Spleen (tissue), 7 donors: ENCODE data around the gene REEP5.

Source experiments
- POLR2A ChIP-seq, 3 donors: fragments of 450-650 bp; IDR thresholded peaks; one replicate each; pipeline ENCODE4 v1.5.1; 2017; ENCODE audit warnings: antibody characterized with exemption in 3 of 3, mild to moderate bottlenecking in 1 of 3
- POLR2AphosphoS5 ChIP-seq, 3 donors: sonication (generic); formaldehyde crosslinking; IDR thresholded peaks; one replicate each; pipeline ENCODE4 v1.5.1; 2017; ENCODE audit warnings: antibody characterized with exemption in 3 of 3
- TF ChIP-seq, protein P1 (sequence below), 11 experiments: fragments of 200-600 bp in 7 of 11; fragments of 450-650 bp in 4 of 11; sonication (generic) in 4 of 11; IDR thresholded peaks in 8 of 11; conservative IDR thresholded peaks in 3 of 11; 1 replicate in 7 of 11; 2 replicates in 4 of 11; pipeline versions ENCODE4 v1.4.0 to v1.8.0; 2016 to 2021; ENCODE audit warnings: antibody characterized with exemption in 11 of 11, inconsistent platforms in 4 of 11, mild to moderate bottlenecking in 1 of 11
- donor health status: DM: no; HTN: no; CAD: no; lungs with moderate emphysema.
- donor health status: DM: no; HTN: no; CAD: no.
- donor health status: DM: no; HTN: no; CAD: no.

DNA sequence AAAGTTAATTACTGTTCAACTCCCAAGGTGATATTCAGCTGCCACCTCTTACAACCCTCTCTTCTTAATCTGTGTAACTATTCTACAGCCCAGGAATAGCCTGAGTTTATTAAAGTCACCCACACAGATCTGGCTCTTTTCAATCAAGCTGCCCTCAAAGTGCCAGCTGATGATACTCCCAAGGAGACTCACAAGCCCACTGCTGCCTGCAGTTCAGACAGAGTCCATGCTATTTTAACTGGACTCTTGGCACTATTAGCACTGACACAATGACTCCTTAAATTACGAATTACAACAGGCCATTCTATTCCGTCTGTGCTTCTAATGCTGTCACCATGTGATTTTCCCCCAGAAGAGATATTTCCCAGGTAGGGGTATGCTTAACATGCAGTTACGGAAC lies 26.3 kb downstream of the REEP5 start:
- TF ChIP-seq, protein P1, sequence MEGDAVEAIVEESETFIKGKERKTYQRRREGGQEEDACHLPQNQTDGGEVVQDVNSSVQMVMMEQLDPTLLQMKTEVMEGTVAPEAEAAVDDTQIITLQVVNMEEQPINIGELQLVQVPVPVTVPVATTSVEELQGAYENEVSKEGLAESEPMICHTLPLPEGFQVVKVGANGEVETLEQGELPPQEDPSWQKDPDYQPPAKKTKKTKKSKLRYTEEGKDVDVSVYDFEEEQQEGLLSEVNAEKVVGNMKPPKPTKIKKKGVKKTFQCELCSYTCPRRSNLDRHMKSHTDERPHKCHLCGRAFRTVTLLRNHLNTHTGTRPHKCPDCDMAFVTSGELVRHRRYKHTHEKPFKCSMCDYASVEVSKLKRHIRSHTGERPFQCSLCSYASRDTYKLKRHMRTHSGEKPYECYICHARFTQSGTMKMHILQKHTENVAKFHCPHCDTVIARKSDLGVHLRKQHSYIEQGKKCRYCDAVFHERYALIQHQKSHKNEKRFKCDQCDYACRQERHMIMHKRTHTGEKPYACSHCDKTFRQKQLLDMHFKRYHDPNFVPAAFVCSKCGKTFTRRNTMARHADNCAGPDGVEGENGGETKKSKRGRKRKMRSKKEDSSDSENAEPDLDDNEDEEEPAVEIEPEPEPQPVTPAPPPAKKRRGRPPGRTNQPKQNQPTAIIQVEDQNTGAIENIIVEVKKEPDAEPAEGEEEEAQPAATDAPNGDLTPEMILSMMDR (IDR thresholded peaks at IDR 0.05 in 8 of 11, conservative IDR thresholded peaks at IDR 0.05 in 3 of 11), result no peak
- TF ChIP-seq POLR2A (IDR thresholded peaks at IDR 0.05) (no peak), POLR2AphosphoS5 (IDR thresholded peaks at IDR 0.05) (no peak)
